B cell (primary cell): ENCODE data around the gene RAB32. TPM values are rescaled to one million over a fixed set of nuclear protein-coding genes. Genes with fewer than 3 reads are reported as not detected.

Source experiments
- ATAC-seq: fragments of 200-7000 bp; cut with Tn5 transposase; one replicate; pipeline ENCODE4 v1.10.0; 2021; ENCODE audit warnings: low read depth, mild to moderate bottlenecking, moderate number of reproducible peaks, moderate library complexity
- CTCF ChIA-PET: fragments of 350-600 bp; sonication (Branson Sonifier 250); formaldehyde crosslinking; loops from one replicate; lab custom pipeline; 2021; ENCODE audit warnings: antibody characterized with exemption, inconsistent platforms; lab: Charles Lee
- POLR2A ChIA-PET: fragments of 350-600 bp; sonication (Branson Sonifier 250); formaldehyde crosslinking; loops from one replicate; lab custom pipeline; 2021; ENCODE audit warnings: antibody characterized with exemption; lab: Charles Lee
- DNase-seq: peaks from one replicate; pipeline ENCODE4 v3.0.0; 2013
- H2AFZ ChIP-seq: 2 replicates; pipeline ENCODE4 v1.6.1; 2012; ENCODE audit warnings: mild to moderate bottlenecking, low read depth, low read length; ENCODE audit not compliant: insufficient read depth, poor library complexity, severe bottlenecking
- H3K27ac ChIP-seq, 2 donors: 1 replicate in 1 of 2; 2 replicates in 1 of 2; pipeline ENCODE4 v1.5.1; 2012 to 2013; ENCODE audit warnings: low read length in 2 of 2, mild to moderate bottlenecking in 2 of 2, moderate library complexity in 1 of 2
- H3K27me3 ChIP-seq, 4 experiments: fragments of 200-600 bp in 1 of 4; sonication (generic) in 1 of 4; replicated peaks in 1 of 4; 1 replicate in 2 of 4; 2 replicates in 2 of 4; pipeline versions ENCODE4 v1.6.1 to v1.7.0; 2013 to 2016; ENCODE audit warnings: low read length in 3 of 4, mild to moderate bottlenecking in 2 of 4, mixed read lengths in 1 of 4, moderate library complexity in 1 of 4; ENCODE audit not compliant: insufficient read depth in 4 of 4, control insufficient read depth in 3 of 4; ENCODE audit errors: control extremely low read depth in 1 of 4
- H3K36me3 ChIP-seq, 2 experiments: replicated peaks in 1 of 2; 1 replicate in 1 of 2; 2 replicates in 1 of 2; pipeline versions ENCODE4 v1.6.1 to v1.7.1; 2013; ENCODE audit warnings: low read length in 1 of 2; ENCODE audit not compliant: insufficient read depth in 2 of 2, control insufficient read depth in 1 of 2; ENCODE audit errors: control extremely low read depth in 1 of 2, extremely low read depth in 1 of 2
- H3K4me1 ChIP-seq, 2 donors: fragments of 200-600 bp in 1 of 2; sonication (generic) in 1 of 2; 1 replicate in 1 of 2; 2 replicates in 1 of 2; pipeline versions ENCODE4 v1.5.1 to v1.6.1; 2013 to 2017; ENCODE audit warnings: low read length in 2 of 2; ENCODE audit not compliant: control insufficient read depth in 2 of 2, insufficient read depth in 2 of 2
- H3K4me2 ChIP-seq: replicated peaks from 2 replicates; pipeline ENCODE3; 2012; ENCODE audit warnings: mild to moderate bottlenecking, low read depth, low read length; ENCODE audit not compliant: poor library complexity, severe bottlenecking
- H3K4me3 ChIP-seq, 5 experiments: fragments of 200-600 bp in 1 of 5; sonication (generic) in 1 of 5; 1 replicate in 3 of 5; 2 replicates in 2 of 5; pipeline versions ENCODE4 v1.5.1 to v1.7.0; 2011 to 2016; ENCODE audit warnings: low read length in 4 of 5, mild to moderate bottlenecking in 4 of 5, low read depth in 2 of 5, control low read depth in 1 of 5, moderate library complexity in 1 of 5; ENCODE audit not compliant: insufficient read depth in 1 of 5; ENCODE audit errors: control extremely low read depth in 1 of 5, extremely low read depth in 1 of 5
- H3K79me2 ChIP-seq: fragments of 200-600 bp; sonication (generic); one replicate; pipeline ENCODE4 v1.6.0; 2016; ENCODE audit warnings: low read length; ENCODE audit not compliant: control insufficient read depth, insufficient read depth
- H3K9ac ChIP-seq: fragments of 200-600 bp; sonication (generic); 2 replicates; pipeline ENCODE4 v1.6.1; 2017; ENCODE audit warnings: mild to moderate bottlenecking, low read length, moderate library complexity
- H3K9me3 ChIP-seq, 3 donors: one replicate each; pipeline versions ENCODE4 v1.6.1 to v1.7.1; 2013; ENCODE audit warnings: low read length in 2 of 3; ENCODE audit not compliant: control insufficient read depth in 2 of 3, insufficient read depth in 1 of 3; ENCODE audit errors: control extremely low read depth in 1 of 3
- H4K20me1 ChIP-seq: 2 replicates; pipeline ENCODE4 v1.6.0; 2012; ENCODE audit warnings: mild to moderate bottlenecking, low read length; ENCODE audit not compliant: insufficient read depth, control insufficient read depth, poor library complexity, severe bottlenecking
- H3K27ac Mint-ChIP-seq: one replicate; pipeline ENCODE4 v1.8.0; 2021; ENCODE audit warnings: mixed read lengths
- H3K27me3 Mint-ChIP-seq: one replicate; pipeline ENCODE4 v1.8.0; 2021; ENCODE audit warnings: mixed read lengths
- H3K4me1 Mint-ChIP-seq: one replicate; pipeline ENCODE4 v1.8.0; 2021; ENCODE audit warnings: mixed read lengths
- H3K4me3 Mint-ChIP-seq: one replicate; pipeline ENCODE4 v1.8.0; 2021; ENCODE audit warnings: mixed read lengths
- H3K9me3 Mint-ChIP-seq: one replicate; pipeline ENCODE4 v1.8.0; 2022; ENCODE audit warnings: mixed read lengths; ENCODE audit not compliant: insufficient read depth
- EZH2 ChIP-seq: IDR thresholded peaks from 2 replicates; pipeline ENCODE4 v1.6.1; 2012; ENCODE audit warnings: borderline replicate concordance, low read depth, mild to moderate bottlenecking, moderate library complexity, low read length; ENCODE audit not compliant: insufficient read depth, poor library complexity, severe bottlenecking
- WGBS: methylation state at CpG from one replicate; pipeline ENCODE4 v1.1.5; 2013; ENCODE audit warnings: missing lambda C conversion rate; ENCODE audit not compliant: insufficient coverage; 5-methylcytosine and 5-hydroxymethylcytosine counted together
- intact Hi-C: fragments of 100-400 bp; cut with micrococcal nuclease; formaldehyde crosslinking; loops from one replicate; pipeline ENCODE4 v1.10.0; 2022
- polyA plus RNA-seq: library from polyadenylated mRNA; depleted of rRNA; stranded (reverse); fragments of >200 nt; gene quantifications from 2 replicates; pipeline ENCODE4 v1.2.3, GENCODE V29; 2012
- total RNA-seq, 2 donors: library from RNA; stranded (reverse); fragments of 120-200 nt in 1 of 2; gene quantifications; 1 replicate in 1 of 2; 2 replicates in 1 of 2; pipeline versions ENCODE4 v1.2.3 to v1.2.4, GENCODE V29; 2013 to 2022
- TF ChIP-seq, protein P1 (sequence below): fragments of 200-600 bp; IDR thresholded peaks from one replicate; pipeline ENCODE4 v1.8.0; 2022; ENCODE audit warnings: antibody characterized with exemption, mild to moderate bottlenecking

RAB32 gene
- total and polyA plus RNA-seq, 2 donors (not counting 1 experiment from before 2014, with no cell fraction given), result 0.36 TPM; not detected in 1

DNA sequence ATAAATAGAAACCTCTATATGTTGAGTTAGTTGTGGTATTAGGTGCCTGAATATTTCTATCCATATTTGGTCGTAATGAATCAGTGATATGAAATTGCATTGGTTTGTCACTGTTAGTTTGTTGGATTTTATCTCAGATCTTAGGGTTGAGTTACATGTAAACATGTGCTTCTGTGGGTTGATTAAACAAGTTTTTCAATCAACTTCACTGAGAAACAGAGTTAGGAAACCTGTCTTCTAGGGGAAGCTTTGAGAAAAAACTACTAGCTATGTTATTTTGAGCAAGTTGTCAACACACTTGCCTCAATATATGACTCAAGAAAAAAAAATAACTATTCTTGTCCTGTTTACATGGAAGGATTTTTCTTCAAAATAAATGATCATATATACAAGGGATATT, 40.3 kb downstream of the RAB32 start:
- no peak overlapping the region for H3K9ac ChIP-seq
- DNase-seq (no peak), ATAC-seq (no peak)
- Mint-ChIP-seq H3K4me1 (no peaks in the 10 kb centered on the region), H3K9me3 (no peaks in the 10 kb centered on the region), H3K4me3 (no peak overlapping the region), H3K27me3 (no peaks in the 10 kb centered on the region), H3K27ac (no peak overlapping the region)
- no peak for TF ChIP-seq EZH2
- TF ChIP-seq, protein P1, sequence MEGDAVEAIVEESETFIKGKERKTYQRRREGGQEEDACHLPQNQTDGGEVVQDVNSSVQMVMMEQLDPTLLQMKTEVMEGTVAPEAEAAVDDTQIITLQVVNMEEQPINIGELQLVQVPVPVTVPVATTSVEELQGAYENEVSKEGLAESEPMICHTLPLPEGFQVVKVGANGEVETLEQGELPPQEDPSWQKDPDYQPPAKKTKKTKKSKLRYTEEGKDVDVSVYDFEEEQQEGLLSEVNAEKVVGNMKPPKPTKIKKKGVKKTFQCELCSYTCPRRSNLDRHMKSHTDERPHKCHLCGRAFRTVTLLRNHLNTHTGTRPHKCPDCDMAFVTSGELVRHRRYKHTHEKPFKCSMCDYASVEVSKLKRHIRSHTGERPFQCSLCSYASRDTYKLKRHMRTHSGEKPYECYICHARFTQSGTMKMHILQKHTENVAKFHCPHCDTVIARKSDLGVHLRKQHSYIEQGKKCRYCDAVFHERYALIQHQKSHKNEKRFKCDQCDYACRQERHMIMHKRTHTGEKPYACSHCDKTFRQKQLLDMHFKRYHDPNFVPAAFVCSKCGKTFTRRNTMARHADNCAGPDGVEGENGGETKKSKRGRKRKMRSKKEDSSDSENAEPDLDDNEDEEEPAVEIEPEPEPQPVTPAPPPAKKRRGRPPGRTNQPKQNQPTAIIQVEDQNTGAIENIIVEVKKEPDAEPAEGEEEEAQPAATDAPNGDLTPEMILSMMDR, result no peak
- no peak overlapping the region for H3K4me3 ChIP-seq
- H3K27me3 ChIP-seq, result no peaks in the 10 kb centered on the region
- WGBS, result no CpG with 5 or more reads among the region's 1 CpG
- H3K4me1 ChIP-seq, result no peaks in the 10 kb centered on the region
- H3K36me3 ChIP-seq, result no peaks in the 10 kb centered on the region
- peaks cover 0 to 2% (median 0%) of the 10 kb centered on the region in 3 donors for H3K9me3 ChIP-seq
- H3K4me2 ChIP-seq, result no peak overlapping the region
- H3K27ac ChIP-seq, result no peak overlapping the region
- ChIA-PET POLR2A (no interaction called here), CTCF (no interaction called here)
- H4K20me1 ChIP-seq, result no peaks in the 10 kb centered on the region
- H3K79me2 ChIP-seq, result no peaks in the 10 kb centered on the region
- intact Hi-C loops, result no loop called here
- no peak overlapping the region for H2AFZ ChIP-seq

DNA sequence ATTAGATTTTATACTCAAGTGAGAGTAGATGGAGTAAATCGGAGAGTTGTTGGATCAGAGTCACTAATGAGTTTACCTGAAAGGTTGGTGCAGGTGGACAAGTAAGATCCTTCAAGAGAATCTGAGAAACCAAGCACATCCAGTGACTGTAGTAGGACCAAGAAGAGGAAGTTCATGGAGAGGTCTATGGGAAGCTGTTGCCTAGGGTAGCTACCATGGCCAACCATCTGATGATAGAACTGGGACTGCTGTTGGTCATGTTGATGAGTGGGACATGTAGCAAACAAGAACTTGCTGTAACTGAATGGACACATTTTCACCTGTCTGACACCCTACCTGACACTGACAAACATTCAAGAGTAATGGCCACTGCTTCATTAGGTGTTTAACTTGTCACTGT, 43.8 kb downstream of the RAB32 start:
- Mint-ChIP-seq H3K27ac (no peak overlapping the region), H3K4me3 (no peak overlapping the region), H3K9me3 (no peaks in the 10 kb centered on the region), H3K4me1 (no peaks in the 10 kb centered on the region), H3K27me3 (no peaks in the 10 kb centered on the region)
- Histone ChIP-seq H3K27me3 (no peaks in the 10 kb centered on the region), H3K79me2 (no peaks in the 10 kb centered on the region), H3K27ac (no peak overlapping the region), H3K9me3 (peaks cover 0 to 2% (median 0%) of the 10 kb centered on the region in 3 donors), H3K4me1 (no peaks in the 10 kb centered on the region), H3K4me2 (no peak overlapping the region), H4K20me1 (no peaks in the 10 kb centered on the region), H3K36me3 (no peaks in the 10 kb centered on the region), H3K9ac (no peak overlapping the region), H3K4me3 (no peak overlapping the region), H2AFZ (no peak overlapping the region)
- no peak for DNase-seq
- no CpG with 5 or more reads among the region's 1 CpG for WGBS
- ChIA-PET POLR2A (no interaction called here), CTCF (no interaction called here)
- no peak for ATAC-seq
- intact Hi-C loops, result no loop called here
- TF ChIP-seq, protein P1, result no peak
- no peak for TF ChIP-seq EZH2
